ENCODE measurements around the gene SH2B2. TPM values are rescaled to one million over a fixed set of nuclear protein-coding genes. Genes with fewer than 3 reads are reported as not detected.
"Not testable (repeated sequence)": the region's sequence is repeated elsewhere in the genome, so short reads cannot be mapped to it uniquely, and the experiment has no call there.

The SH2B2 gene
- polyA plus RNA-seq, 1 experiment, result 0.52 TPM

DNA sequence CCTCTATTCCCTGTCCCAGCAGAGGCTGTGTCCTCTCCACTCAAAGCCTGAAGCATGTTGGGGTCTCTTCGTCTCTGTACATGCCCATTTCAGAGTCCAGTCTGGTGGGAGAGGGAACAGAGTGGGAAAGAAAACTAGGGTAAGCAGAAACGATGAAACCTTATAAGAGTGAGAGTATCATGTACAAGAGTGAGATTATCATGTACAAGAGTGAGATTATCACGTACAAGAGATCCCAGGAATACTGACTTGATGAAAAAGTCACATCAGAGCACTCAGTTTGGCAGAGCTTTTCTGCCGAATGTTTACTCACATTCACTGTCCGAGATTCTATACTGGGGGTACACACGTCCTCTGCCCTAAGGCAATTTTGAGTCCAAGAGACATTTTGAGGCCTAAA lies 69.7 kb downstream of the SH2B2 start, which contains the start of gene SPDYE6:
Gene SPDYE6 (minus strand): TSS at position 101 of the 400 bp plus-strand sequence. CDS start 421 bp downstream, outside the sequence.
- H3K4me3 ChIP-seq (ENCODE audit: low read depth, low read length); POLR2A ChIA-PET; H3K9me3 ChIP-seq (ENCODE audit: control insufficient read depth, insufficient read depth, low read length); DNase-seq (ENCODE audit: low read depth, low spot score); H3K27me3 ChIP-seq (ENCODE audit: control insufficient read depth, insufficient read depth, low read length); CTCF ChIA-PET; H3K27ac ChIP-seq (ENCODE audit: low read depth, low read length): not testable (repeated sequence)

DNA sequence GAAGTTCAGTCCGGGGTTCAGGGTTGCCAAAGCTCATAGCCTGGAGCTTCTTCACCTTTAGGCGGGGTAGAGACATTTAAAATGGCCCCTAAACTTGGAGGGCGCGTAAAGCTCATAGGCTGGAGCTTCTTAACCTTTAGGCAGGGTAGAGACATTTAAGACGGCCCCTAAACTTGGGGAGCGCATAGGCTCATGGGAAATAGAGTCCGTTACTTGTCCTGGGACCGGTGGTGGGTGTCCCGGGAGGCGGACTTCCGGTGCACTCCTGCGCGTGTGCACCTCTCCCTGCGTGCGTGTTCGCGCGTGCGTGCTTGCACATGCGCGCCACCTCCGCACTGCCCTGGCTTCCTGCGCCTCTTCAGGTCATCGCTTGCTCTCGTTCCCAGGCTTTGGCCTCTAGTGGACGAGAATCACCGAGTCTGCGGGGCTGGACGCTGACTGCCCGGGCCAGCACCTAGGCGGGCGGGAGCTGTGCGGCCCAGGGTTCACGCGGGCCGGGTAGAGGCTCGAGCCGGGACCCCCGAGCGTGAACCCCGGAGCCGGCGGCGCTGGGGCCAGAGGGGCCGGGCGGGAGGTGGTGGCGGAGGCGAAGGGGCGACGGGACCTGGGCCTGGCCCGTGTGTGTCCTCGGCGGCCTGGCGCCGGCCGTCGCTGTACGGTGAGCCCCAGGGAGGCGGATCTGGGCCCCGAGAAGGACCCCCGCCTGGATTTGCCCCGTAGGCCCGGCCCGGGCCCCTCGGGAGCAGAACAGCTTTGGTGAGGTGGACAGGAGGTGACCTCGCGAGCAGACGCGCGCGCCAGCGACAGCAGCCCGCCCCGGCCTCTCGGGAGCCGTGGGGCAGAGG lies 77.1 kb downstream of the SH2B2 start:
- CTCF ChIA-PET, result interaction anchor here (0.6 kb wide), 1 partner anchor 839 kb away, joined by 13 read pairs; no protein-coding TSS in a partner anchor
- POLR2A ChIA-PET, result interaction anchor here (0.6 to 1.4 kb wide), 3 partner anchors 32 to 1882 kb away, joined by 3 to 6 read pairs (median 3); partner anchors contain the start of gene PRKRIP1
- peak; percentile 95 for DNase-seq (ENCODE audit: low read depth, low spot score)

DNA sequence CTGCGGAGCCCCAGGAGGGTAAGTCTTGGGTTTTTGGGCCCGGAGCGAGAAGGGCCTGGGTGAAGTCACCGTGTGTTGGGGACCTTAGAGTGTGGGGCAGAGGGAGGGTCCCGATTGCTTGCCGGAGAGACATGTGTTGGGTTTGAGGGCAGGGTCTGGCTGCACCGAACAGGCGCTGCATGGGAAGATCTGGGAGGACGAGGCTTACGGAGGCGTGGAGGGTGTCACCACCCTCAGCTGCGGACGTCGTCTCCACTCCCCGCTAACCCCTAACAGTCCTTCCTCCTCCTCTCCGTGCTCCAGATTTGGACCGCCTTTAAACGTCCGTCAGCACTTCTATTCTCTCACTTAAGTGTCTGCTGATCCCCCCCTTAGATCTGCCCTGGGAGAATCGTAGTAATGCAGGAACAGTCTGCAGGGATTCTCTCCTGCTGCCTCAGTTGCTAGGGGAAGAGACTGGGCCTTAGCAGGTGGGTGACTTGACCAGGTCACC lies 77.8 kb downstream of the SH2B2 start:
- CTCF ChIA-PET; DNase-seq (ENCODE audit: low read depth, low spot score); H3K27me3 ChIP-seq (ENCODE audit: control insufficient read depth, insufficient read depth, low read length); H3K9me3 ChIP-seq (ENCODE audit: control insufficient read depth, insufficient read depth, low read length): not testable (repeated sequence)
- Histone ChIP-seq H3K4me3 (ENCODE audit: low read depth, low read length) (peak overlapping the region; percentile 66), H3K27ac (ENCODE audit: low read depth, low read length) (peak overlapping the region; percentile 21)
- POLR2A ChIA-PET, result interaction anchor here (1.4 kb wide), 1 partner anchor 32 kb away, joined by 3 read pairs; the partner anchor contains the start of gene PRKRIP1

More for the DNA sequence above, 77.1 kb downstream of the SH2B2 start:
- Histone ChIP-seq H3K4me3 (ENCODE audit: low read depth, low read length) (peak overlapping the region; percentile 66), H3K27ac (ENCODE audit: low read depth, low read length) (peak overlapping the region; percentile 39)
- not testable (repeated sequence) for H3K9me3 ChIP-seq (ENCODE audit: control insufficient read depth, insufficient read depth, low read length); H3K27me3 ChIP-seq (ENCODE audit: control insufficient read depth, insufficient read depth, low read length)
- TF ChIP-seq, protein P1, sequence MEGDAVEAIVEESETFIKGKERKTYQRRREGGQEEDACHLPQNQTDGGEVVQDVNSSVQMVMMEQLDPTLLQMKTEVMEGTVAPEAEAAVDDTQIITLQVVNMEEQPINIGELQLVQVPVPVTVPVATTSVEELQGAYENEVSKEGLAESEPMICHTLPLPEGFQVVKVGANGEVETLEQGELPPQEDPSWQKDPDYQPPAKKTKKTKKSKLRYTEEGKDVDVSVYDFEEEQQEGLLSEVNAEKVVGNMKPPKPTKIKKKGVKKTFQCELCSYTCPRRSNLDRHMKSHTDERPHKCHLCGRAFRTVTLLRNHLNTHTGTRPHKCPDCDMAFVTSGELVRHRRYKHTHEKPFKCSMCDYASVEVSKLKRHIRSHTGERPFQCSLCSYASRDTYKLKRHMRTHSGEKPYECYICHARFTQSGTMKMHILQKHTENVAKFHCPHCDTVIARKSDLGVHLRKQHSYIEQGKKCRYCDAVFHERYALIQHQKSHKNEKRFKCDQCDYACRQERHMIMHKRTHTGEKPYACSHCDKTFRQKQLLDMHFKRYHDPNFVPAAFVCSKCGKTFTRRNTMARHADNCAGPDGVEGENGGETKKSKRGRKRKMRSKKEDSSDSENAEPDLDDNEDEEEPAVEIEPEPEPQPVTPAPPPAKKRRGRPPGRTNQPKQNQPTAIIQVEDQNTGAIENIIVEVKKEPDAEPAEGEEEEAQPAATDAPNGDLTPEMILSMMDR (IDR thresholded peaks at IDR 0.05; ENCODE audit: low read depth, low read length), result peak; percentile 33

DNA sequence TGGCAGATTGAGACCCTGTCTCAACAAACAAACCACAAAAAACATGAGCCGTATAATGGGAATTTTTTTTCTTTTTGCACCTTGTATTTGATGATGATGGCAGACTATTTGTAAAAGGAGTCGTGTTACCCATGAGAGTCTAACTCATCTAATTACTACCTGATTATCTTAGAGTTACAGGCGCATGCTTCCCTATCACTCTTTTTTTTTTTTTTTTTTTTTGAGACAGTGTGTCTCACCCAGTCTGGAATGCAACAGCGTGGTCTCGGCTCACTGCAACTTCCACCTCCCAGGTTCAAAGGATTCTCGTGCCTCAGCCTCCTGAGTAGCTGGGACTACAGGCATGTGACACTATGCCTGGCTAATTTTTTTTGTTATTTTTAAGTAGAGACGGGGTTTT lies 78.7 kb downstream of the SH2B2 start:
- H3K27me3 ChIP-seq (ENCODE audit: control insufficient read depth, insufficient read depth, low read length); DNase-seq (ENCODE audit: low read depth, low spot score); H3K4me3 ChIP-seq (ENCODE audit: low read depth, low read length); POLR2A ChIA-PET; CTCF ChIA-PET; H3K9me3 ChIP-seq (ENCODE audit: control insufficient read depth, insufficient read depth, low read length); H3K27ac ChIP-seq (ENCODE audit: low read depth, low read length): not testable (repeated sequence)

DNA sequence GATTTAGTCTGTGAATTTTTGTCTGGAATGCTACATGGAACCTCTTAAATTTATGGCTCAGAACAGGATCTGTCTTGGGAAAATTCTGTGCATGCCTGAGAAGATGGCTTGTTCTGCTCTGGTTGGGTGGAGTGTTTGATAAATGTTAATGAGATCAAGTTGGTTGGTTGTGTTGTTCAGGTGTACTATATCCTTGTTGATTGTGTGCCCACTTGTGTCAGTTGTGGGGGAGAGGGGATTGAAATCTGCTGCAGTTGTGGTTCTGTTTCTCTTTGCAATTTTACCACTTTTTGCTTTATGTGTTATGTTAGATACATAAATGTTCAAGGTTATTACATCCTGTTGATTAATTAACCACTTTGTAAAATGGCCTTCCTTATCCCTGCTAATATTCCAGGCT lies 83.4 kb downstream of the SH2B2 start:
- POLR2A ChIA-PET; DNase-seq (ENCODE audit: low read depth, low spot score); H3K9me3 ChIP-seq (ENCODE audit: control insufficient read depth, insufficient read depth, low read length); CTCF ChIA-PET; H3K27ac ChIP-seq (ENCODE audit: low read depth, low read length); H3K4me3 ChIP-seq (ENCODE audit: low read depth, low read length); H3K27me3 ChIP-seq (ENCODE audit: control insufficient read depth, insufficient read depth, low read length): not testable (repeated sequence)

Small RNA genes within 50 kb of the gene (small RNA-seq; reads per million reads assigned to genes)
- gene AC005088.1 (ENCODE audit: insufficient read length, low read depth) (not detected), gene MIR4285 (ENCODE audit: insufficient read length, low read depth) (not detected), gene RF00019 (ENCODE audit: insufficient read length, low read depth) (not detected)

Other genes with a start within 250 kb of the SH2B2 start
- not detected in 2 replicates for gene SPDYE6, start 69.6 kb downstream of the SH2B2 start, polyA plus RNA-seq (2011; rRNA removed)
- gene PRKRIP1, start 109.5 kb downstream of the SH2B2 start, polyA plus RNA-seq (2011; rRNA removed), result 11.4 and 13.1 TPM in 2 replicates
- 27.8 and 41.9 TPM in 2 replicates for gene ORAI2, start 146.7 kb downstream of the SH2B2 start, polyA plus RNA-seq (2011; rRNA removed)
- gene ALKBH4, start 178.0 kb downstream of the SH2B2 start, polyA plus RNA-seq (2011; rRNA removed), result 4.3 and 5.6 TPM in 2 replicates
- 9.2 and 12.2 TPM in 2 replicates for gene LRWD1, start 178.1 kb downstream of the SH2B2 start, polyA plus RNA-seq (2011; rRNA removed)
- gene POLR2J, start 192.1 kb downstream of the SH2B2 start, polyA plus RNA-seq (2011; rRNA removed), result 44.8 and 55.3 TPM in 2 replicates
- gene RASA4B, start 230.9 kb downstream of the SH2B2 start, polyA plus RNA-seq (2011; rRNA removed), result 4.0 and 5.2 TPM in 2 replicates

Measured in AG04450 (cell line).